ENCODE results near the gene TMEM154. TPM values are rescaled to one million over a fixed set of nuclear protein-coding genes. Genes with fewer than 3 reads are reported as not detected.

Gene TMEM154
- total RNA-seq, 2 experiments from 2014 or later: 13.6 to 16.7 TPM

DNA sequence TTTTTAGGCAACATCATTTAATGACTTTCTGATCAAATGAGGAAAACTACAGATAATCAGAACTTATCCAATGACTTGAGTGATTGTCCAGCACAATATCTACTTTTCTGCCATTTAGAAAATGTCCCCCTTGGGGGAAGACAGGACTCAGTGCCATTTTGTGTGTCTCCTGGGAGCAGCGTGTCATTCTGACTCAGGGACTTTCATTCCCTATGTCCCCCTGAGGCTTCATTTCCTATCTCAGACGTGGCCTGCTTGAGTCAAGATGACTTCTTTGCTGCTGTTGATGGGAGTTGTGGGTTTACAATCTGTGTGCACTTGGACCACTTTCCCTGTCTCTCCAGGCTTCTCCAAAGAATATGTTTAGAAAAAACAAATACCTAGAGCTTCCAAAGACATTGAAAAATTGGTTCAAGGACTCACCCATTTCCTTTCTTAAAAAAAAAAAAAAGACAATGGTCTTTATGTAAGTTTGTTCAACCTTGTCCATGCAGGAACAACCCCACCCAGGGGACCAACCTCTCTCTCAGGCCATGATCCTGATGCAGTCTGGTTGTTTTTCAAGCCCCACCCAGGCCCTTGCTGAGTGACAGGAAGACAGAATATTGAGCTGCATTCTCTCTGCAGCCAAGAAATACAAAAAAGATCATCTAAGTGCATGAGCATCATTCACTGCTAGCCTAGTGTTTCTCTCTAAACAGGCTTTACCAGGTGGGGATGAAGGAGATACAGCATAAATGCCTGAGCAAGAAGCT lies 34.3 kb upstream of the TMEM154 start:
- Mint-ChIP-seq H3K36me3 (ENCODE audit: low read depth) (no peaks in the 10 kb centered on the region), H3K4me3 (no peak overlapping the region), H3K27ac (no peak overlapping the region), H3K4me1 (ENCODE audit: low read depth) (no peaks in the 10 kb centered on the region), H3K27me3 (no peaks in the 10 kb centered on the region), H3K9me3 (peaks cover 8% of the 10 kb centered on the region)
- H3K4me1 ChIP-seq (ENCODE audit: insufficient read depth, low read length): no peaks in the 10 kb centered on the region
- intact Hi-C loops (cut with DNase I, micrococcal nuclease): no loop called here
- DNase-seq: no peak
- H3K27me3 ChIP-seq (ENCODE audit: control insufficient read depth in 1 of 2, insufficient read depth in 2 of 2, low read length in 2 of 2): no peaks in the 10 kb centered on the region
- peaks cover 0 to 13% of the 10 kb centered on the region in 2 experiments for H3K9me3 ChIP-seq (ENCODE audit: control insufficient read depth in 1 of 2, insufficient read depth in 1 of 2, low read length in 2 of 2)
- ChIA-PET CTCF (no interaction called here), POLR2A (no interaction called here)
- TF ChIP-seq, protein P1, sequence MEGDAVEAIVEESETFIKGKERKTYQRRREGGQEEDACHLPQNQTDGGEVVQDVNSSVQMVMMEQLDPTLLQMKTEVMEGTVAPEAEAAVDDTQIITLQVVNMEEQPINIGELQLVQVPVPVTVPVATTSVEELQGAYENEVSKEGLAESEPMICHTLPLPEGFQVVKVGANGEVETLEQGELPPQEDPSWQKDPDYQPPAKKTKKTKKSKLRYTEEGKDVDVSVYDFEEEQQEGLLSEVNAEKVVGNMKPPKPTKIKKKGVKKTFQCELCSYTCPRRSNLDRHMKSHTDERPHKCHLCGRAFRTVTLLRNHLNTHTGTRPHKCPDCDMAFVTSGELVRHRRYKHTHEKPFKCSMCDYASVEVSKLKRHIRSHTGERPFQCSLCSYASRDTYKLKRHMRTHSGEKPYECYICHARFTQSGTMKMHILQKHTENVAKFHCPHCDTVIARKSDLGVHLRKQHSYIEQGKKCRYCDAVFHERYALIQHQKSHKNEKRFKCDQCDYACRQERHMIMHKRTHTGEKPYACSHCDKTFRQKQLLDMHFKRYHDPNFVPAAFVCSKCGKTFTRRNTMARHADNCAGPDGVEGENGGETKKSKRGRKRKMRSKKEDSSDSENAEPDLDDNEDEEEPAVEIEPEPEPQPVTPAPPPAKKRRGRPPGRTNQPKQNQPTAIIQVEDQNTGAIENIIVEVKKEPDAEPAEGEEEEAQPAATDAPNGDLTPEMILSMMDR (IDR thresholded peaks at IDR 0.05): no peak
- ATAC-seq (ENCODE audit: poor library complexity): no peak
- no peaks in the 10 kb centered on the region for H3K36me3 ChIP-seq (ENCODE audit: insufficient read depth, low read length)
- no peak overlapping the region for H3K4me3 ChIP-seq (ENCODE audit: low read length)
- no peak overlapping the region for H3K27ac ChIP-seq (ENCODE audit: low read depth in 1 of 2, low read length in 2 of 2)

DNA sequence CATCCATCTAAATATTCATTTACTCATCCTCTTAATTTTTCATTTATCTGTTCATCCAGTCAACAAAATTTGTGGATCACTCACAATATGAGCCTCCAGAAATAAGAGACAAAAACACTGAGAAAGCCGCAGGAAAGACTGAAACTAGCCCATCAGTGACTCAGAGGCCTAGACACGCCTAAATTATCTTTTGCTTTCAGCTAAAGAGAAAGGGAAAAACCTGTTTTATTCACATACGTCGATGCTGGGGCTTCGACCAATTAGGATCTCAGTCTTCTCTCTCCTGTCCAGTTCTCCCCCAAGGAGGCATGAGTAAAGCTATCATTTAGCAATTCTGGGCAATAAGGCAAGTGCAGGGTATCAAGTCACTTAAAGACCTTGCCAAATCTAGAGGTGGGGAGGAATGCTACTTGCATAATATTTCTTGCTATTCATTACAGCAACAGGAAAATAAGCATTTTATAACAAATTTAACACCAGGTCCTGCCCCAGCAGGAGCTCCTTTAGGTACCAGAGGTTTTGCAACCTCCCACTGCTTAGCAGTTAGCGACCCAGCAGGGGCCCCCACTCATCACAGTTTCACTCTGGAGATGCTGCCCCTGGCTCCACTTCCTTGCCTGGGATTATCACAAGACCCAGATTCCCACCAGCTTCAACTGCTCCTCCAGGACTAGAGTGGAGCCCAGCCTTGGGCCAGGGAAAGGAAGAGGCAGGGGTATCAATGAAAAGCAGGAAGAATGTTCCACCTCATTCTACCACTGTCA lies 30.1 kb upstream of the TMEM154 start:
- H3K4me1 ChIP-seq (ENCODE audit: insufficient read depth, low read length): no peaks in the 10 kb centered on the region
- no peak overlapping the region for H3K27ac ChIP-seq (ENCODE audit: low read depth in 1 of 2, low read length in 2 of 2)
- Mint-ChIP-seq H3K9me3 (peaks cover 5% of the 10 kb centered on the region), H3K27ac (no peak overlapping the region), H3K36me3 (ENCODE audit: low read depth) (peaks cover 4% of the 10 kb centered on the region), H3K27me3 (peaks cover 12% of the 10 kb centered on the region), H3K4me1 (ENCODE audit: low read depth) (no peaks in the 10 kb centered on the region), H3K4me3 (no peak overlapping the region)
- ChIA-PET POLR2A (no interaction called here), CTCF (interaction anchor here (0.7 kb wide), 1 partner anchor 1333 kb away, joined by 3 read pairs; no protein-coding TSS in a partner anchor)
- no peaks in the 10 kb centered on the region for H3K27me3 ChIP-seq (ENCODE audit: control insufficient read depth in 1 of 2, insufficient read depth in 2 of 2, low read length in 2 of 2)
- H3K9me3 ChIP-seq (ENCODE audit: control insufficient read depth in 1 of 2, insufficient read depth in 1 of 2, low read length in 2 of 2): peaks cover 2 to 10% of the 10 kb centered on the region in 2 experiments
- ATAC-seq (ENCODE audit: poor library complexity): no peak
- intact Hi-C loops (cut with DNase I, micrococcal nuclease): no loop called here
- no peak for DNase-seq
- H3K36me3 ChIP-seq (ENCODE audit: insufficient read depth, low read length): no peaks in the 10 kb centered on the region
- TF ChIP-seq, protein P1 (IDR thresholded peaks at IDR 0.05): no peak
- no peak overlapping the region for H3K4me3 ChIP-seq (ENCODE audit: low read length)

GRCh38 chr4:152708796-152709195 lies 29.0 kb upstream of the TMEM154 start:
- H3K36me3 ChIP-seq (ENCODE audit: insufficient read depth, low read length): no peaks in the 10 kb centered on the region
- peaks cover 6% of the 10 kb centered on the region for H3K36me3 Mint-ChIP-seq (ENCODE audit: low read depth)
- H3K27ac Mint-ChIP-seq: no peak overlapping the region
- peaks cover 11 to 15% of the 10 kb centered on the region in 2 experiments for H3K9me3 ChIP-seq (ENCODE audit: control insufficient read depth in 1 of 2, insufficient read depth in 1 of 2, low read length in 2 of 2)
- no peak overlapping the region for H3K4me3 ChIP-seq (ENCODE audit: low read length)
- intact Hi-C loops (cut with DNase I, micrococcal nuclease): no loop called here
- POLR2A ChIA-PET: no interaction called here
- no peak overlapping the region for H3K27ac ChIP-seq (ENCODE audit: low read depth in 1 of 2, low read length in 2 of 2)
- CTCF ChIA-PET: no interaction called here
- TF ChIP-seq, protein P1 (IDR thresholded peaks at IDR 0.05): no peak
- no peaks in the 10 kb centered on the region for H3K27me3 ChIP-seq (ENCODE audit: control insufficient read depth in 1 of 2, insufficient read depth in 2 of 2, low read length in 2 of 2)
- ATAC-seq (ENCODE audit: poor library complexity) (no peak), DNase-seq (no peak)
- H3K27me3 Mint-ChIP-seq: peaks cover 15% of the 10 kb centered on the region
- no peaks in the 10 kb centered on the region for H3K4me1 ChIP-seq (ENCODE audit: insufficient read depth, low read length)
- H3K9me3 Mint-ChIP-seq: peaks cover 8% of the 10 kb centered on the region
- no peaks in the 10 kb centered on the region for H3K4me1 Mint-ChIP-seq (ENCODE audit: low read depth)
- H3K4me3 Mint-ChIP-seq: no peak overlapping the region
